ENCODE measurements around the gene AQP9.

Gene AQP9

DNA sequence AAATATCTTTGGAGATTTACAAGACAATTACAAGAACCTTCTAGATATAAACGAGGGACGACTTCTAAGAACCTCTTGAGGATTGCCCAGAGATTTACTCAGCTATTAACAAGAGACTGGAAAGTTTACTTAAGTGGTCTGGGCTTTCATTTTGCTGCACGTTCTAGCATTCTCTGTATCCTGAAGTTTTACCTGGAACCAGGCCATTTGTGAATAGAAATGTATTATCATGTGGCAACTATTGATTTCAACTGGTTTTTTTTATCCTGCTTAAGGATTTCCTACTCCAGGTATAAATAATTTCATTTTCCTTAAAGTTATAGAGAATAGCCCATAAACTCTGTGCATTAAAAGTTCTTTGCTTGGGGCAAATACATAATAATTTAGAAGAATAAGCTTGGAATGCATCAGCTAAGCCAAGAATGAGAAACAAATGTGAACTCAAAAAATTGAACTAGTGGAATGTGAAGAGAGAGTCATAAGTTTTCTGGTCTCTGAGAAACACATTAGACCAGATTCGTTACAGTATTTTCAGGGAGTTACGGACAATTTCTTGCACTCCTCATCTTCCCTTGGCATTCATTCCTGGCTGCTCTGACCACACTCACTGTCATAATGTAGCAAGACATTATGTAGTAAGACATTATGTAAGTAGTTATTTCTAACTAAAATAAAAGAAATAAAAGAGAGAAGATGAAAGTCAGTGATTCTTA, 1.3 kb downstream of the AQP9 start:
- no peak for FAIRE-seq
- no peak for DNase-seq (ENCODE audit: insufficient read length, low spot score)

DNA sequence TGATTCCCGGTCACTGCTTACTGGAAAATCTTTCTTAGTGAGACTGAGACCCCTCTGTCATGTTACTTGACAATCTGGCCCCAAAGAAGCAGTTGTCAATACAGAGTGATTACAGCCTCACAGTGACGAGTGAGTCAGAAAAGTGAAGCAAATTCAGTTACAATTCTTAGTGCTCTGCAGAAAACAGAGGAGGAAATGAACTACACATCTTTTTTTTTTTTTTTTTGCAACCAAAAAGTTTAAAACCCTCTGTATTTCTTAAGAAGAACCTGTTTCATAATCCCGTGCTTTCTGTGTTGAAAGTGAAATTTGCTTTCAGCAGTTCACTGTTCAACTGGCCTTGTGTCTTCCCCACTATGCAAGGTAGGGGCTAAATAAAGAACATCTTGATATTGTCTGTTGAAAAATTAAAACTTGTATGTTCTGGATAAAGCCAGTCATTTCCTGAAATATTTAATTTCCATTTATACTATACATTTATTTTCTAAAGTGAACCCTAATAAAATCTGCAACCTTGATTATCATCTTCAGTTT, 1.9 kb downstream of the AQP9 start:
- FAIRE-seq (no peak), DNase-seq (ENCODE audit: insufficient read length, low spot score) (no peak)

GRCh38 chr15:58141894-58142293, 3.7 kb downstream of the AQP9 start:
- FAIRE-seq = no peak
- no peak for DNase-seq (ENCODE audit: insufficient read length, low spot score)

GRCh38 chr15:58142827-58143461, 4.8 kb downstream of the AQP9 start:
- DNase-seq (ENCODE audit: insufficient read length, low spot score) (no peak), FAIRE-seq (no peak)

DNA sequence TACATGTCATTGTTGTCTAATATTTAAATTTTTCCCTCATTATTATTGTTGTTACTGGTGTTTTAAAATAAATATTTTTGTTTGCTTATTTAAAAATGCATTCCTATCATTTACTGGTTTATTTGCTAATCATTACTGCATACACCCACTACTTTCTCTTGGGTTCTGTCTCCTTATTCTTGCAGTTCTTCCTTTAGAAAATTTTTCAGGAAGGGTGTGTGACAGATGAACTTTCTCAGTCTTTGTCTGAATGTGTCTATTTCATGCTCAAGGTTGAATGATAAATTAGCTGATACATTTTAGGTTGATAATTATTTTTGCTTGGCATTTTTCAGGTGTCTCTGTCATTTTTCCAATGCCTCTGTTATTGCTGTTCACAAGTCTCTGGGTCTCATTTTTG, 7.4 kb downstream of the AQP9 start:
- DNase-seq (ENCODE audit: insufficient read length, low spot score) (no peak), FAIRE-seq (no peak)

DNA sequence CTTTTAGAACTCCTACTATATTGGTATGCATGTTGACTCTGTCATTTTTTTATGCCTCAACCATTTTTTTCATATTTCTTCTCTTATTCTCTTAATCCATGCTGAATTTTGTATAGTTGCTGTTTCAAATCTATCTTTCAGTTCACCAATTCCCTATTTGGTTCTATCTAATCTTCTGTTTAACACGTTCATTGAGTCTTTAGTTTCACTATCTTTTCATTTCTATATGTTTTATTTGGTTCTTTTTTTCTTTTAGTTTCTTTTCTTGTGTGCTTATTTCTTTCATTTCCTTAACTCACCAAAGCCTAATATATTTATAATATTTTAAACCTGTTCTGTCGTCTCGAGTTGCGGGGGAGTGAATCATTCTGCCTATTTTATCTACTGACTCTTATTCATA, 8.0 kb downstream of the AQP9 start:
- FAIRE-seq = no peak
- DNase-seq (ENCODE audit: insufficient read length, low spot score) = no peak

GRCh38 chr15:58146749-58147148, 8.6 kb downstream of the AQP9 start:
- DNase-seq (ENCODE audit: insufficient read length, low spot score) = no peak
- no peak for FAIRE-seq

DNA sequence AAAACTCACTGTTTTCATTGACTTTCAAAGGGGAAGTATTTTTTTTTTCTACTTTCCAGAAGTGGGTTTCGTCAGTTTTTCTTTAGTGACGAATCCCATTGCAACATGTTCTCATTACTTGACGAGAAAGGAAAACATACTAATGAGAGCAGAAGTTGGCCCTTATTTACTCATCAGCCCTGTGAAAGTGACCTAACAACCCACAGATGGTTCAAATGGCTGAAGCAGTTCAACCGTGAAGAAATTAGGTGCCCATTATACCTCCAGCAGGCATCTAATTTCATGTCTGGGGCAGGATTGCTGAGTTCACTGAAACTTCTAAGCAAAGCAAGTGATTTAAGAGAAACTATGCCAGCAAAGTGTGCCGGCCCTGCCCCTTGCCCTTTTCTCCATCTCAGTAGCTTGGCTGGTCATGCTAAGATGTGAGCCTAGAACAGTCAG, 9.0 kb downstream of the AQP9 start:
- DNase-seq (ENCODE audit: insufficient read length, low spot score) = no peak
- no peak for FAIRE-seq

DNA sequence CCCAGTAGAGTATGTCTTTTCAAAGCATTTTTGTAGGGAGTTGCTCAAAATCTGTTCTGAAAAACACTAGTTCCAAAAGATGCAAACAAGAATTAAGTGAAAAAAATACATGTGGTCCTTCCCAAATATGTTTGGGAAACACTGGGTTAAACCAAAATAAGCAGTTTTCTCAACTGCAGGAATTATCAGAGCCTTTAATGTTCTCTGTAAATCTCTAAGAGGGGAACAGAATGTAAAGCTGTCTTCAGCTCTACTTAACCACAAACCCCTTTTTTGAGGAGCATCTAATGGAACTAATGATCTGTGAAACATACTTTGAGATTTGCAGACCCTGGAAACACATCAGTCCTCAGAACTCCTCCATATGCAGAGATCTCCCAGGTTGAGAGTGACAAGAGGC, 9.9 kb downstream of the AQP9 start:
- FAIRE-seq = no peak
- no peak for DNase-seq (ENCODE audit: insufficient read length, low spot score)

DNA sequence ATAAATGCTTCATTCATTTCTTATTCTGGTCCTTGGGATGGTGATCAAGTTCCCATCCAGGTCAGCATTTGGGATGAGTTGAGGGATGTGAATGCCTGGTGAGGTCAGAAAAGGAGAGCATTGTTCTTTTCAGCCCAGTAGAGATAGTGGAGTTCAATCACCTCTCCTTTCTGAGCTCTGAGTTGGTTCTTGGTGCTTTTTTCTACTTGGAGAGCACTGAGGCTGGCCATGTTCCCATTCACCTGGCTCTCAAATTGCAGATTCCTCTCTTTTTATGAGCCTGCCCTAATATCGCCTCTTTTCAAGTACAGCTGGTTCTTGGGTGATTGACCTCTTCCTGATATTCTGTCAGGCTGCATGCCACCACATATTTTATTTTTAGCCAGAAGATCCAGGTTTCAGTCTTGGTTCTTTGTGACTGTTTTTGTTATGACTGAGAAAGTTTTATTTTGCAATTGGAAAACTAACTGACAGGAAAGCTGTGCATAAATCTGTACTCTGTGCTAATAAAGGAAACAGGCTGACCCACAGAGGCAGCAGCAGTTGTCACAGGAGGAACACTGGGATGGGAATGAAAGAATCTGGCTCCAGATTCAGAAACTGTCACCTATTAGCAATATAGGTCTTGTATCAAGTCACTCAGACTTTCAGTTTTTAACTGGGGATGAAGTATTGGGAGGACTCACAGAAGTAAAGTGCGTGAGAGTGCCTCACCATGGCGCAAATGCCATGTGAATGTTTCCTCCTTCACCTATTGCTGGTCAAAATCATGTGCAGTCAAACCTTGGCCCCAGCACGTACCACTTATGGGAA, 10.7 kb downstream of the AQP9 start:
- DNase-seq (ENCODE audit: insufficient read length, low spot score) (no peak), FAIRE-seq (no peak)

- DNase-seq (ENCODE audit: insufficient read length, low spot score) (no peak), FAIRE-seq (no peak)
These were observed 16.6 kb downstream of the AQP9 start for GRCh38 chr15:58154769-58155168.

DNA sequence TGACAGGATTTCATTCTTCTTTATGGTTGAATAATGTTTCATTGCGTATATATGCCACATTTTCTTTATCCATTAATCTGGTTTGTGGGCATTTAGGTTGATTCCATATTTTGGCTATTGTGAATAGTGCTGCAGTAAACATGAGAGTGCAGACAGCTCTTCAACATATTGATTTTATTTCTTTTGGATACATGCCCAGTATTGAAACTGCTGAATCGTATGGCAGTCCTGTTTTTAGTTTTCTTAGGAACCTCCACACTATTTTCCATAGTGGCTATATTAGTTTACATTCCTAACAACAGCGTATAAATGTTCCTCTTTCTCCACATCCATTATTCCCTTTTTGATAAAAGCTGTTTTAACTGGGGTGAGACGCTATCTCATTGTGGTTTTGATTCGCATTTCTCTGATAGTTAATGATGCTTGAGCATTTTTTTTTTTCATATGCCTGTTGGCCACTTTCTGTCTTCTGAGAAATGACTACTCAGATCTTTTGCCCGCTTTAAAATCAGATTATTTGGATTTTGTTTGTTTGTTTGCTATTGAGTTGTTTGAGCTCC, 21.7 kb downstream of the AQP9 start:
- DNase-seq (ENCODE audit: insufficient read length, low spot score) = no peak

DNA sequence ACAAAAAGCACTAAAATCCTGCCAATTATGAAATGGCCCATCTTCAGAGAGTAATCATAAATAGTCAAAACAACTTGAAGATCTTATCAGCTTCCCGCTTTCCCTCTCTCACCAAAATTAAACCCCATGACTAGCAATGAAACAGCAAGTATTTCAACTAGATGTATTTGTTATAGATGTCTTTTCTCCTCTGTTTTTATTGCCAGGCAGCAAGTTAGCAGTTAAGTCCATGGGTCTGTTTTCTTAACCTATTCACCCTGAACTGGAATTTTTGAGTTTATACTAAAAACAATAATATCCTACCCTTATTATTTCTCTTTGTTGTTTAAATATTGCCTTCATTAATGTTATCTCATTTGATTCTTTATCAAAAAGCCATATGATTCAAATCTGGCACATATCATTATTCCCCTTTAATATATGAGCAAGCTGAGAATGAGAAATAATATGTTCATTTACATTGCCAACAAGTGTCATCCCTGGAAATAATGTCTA, 23.3 kb downstream of the AQP9 start:
- FAIRE-seq = no peak
- DNase-seq (ENCODE audit: insufficient read length, low spot score) = no peak

More for the DNA sequence above, 21.7 kb downstream of the AQP9 start:
- no peak for FAIRE-seq

GRCh38 chr15:58163985-58164384, 25.8 kb downstream of the AQP9 start:
- DNase-seq (ENCODE audit: insufficient read length, low spot score) = no peak
- FAIRE-seq = no peak

DNA sequence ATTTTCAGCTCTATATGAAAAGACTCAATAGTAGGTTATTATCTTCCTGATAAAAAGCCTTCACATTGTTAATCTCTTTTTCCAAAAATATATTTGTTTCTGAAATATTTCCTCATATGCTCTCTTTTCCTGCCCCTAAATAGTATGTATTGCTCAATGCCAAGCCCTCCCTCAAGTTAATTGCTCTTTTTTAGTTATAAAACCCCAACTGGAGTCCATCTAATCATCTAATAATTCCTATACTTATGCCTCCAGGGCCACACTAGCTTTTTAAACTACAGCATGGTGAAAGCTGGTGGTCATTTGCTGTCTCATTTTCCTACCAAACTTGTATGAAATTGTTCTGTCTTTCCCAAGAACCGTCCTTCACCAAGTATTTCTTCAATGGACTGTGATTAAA, 26.7 kb downstream of the AQP9 start:
- FAIRE-seq (no peak), DNase-seq (ENCODE audit: insufficient read length, low spot score) (no peak)

DNA sequence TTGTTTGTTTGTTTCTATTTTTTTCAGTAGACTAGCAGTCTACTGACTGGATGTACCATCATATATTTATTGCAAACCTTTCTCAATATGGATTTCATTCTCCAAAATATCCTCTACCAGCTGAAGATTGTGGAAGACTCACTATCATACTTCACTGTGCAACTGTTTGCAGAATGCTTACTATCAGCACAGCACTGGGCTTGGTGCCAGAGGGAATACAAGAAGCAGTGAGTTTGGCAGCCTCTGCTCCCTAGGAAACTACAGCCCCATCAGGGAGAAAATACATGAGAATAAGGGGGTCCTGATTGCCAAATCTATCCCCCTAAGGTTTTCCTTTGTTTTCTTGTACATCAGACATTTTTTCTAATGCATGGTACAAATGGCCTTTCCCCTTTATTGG, 27.5 kb downstream of the AQP9 start:
- DNase-seq (ENCODE audit: insufficient read length, low spot score) = no peak
- no peak for FAIRE-seq

- FAIRE-seq = no peak
- no peak for DNase-seq (ENCODE audit: insufficient read length, low spot score)
These were observed 29.0 kb downstream of the AQP9 start for GRCh38 chr15:58167095-58167691.

DNA sequence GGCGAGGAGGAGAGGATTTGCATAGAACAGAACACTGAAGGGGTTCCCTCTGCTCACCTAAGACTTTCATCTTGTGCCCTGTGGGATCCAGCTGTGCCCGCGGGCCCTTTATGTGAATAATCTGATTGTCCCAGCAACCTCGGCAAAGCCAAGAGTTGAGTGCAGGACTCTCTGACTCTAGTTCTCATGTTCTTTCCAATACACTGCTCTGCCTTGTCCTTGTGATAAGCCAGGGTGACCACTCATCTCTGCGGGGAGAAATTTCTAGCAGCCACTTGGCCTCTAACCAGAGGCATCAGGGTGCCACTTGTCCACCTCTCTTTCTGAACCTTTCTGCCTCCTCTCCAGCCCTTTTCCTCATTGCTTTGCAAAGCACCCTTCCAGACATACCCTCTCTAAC, 31.8 kb downstream of the AQP9 start:
- no peak for DNase-seq (ENCODE audit: insufficient read length, low spot score)
- no peak for FAIRE-seq

GRCh38 chr15:58171476-58172061, 33.4 kb downstream of the AQP9 start:
- FAIRE-seq (no peak), DNase-seq (ENCODE audit: insufficient read length, low spot score) (no peak)

DNA sequence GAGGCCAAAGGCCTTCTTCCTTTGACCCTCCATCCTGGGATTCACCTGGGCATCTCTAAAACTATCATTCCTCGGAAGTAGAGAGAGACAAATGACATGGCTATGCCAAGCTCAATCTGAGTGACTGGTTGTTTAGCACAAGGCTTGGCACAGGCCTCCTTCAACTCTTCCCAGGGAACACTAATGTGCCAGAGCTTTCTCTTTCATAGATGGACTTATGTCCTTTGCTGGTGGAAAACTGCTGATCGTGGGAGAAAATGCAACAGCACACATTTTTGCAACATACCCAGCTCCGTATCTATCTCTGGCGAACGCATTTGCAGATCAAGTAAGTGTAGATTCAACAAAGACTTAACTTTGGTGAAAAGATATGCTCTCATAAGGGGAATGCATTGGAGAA, 36.5 kb downstream of the AQP9 start:
- FAIRE-seq (no peak), DNase-seq (ENCODE audit: insufficient read length, low spot score) (no peak)
